Measurements from ENCODE around the gene PPP4R1.
A peak's percentile ranks its signal among the peaks of the same experiment; 100 is the strongest.
"Not testable (repeated sequence)": the region's sequence is repeated elsewhere in the genome, so short reads cannot be mapped to it uniquely, and the experiment has no call there.

PPP4R1 gene

GRCh38 chr18:9630444-9630843 lies 16.1 kb upstream of the PPP4R1 start:
- no peak for DNase-seq (ENCODE audit: low read depth)

GRCh38 chr18:9629709-9630108 lies 15.3 kb upstream of the PPP4R1 start:
- DNase-seq (ENCODE audit: low read depth) = no peak

- no peak for DNase-seq (ENCODE audit: low read depth)
Observed at GRCh38 chr18:9628984-9629383, 14.6 kb upstream of the PPP4R1 start.

- no peak for DNase-seq (ENCODE audit: low read depth)
Observed at GRCh38 chr18:9627642-9628041, 13.3 kb upstream of the PPP4R1 start.

GRCh38 chr18:9619990-9620389 lies 5.6 kb upstream of the PPP4R1 start:
- no peak for DNase-seq (ENCODE audit: low read depth)

GRCh38 chr18:9619545-9619944 lies 5.2 kb upstream of the PPP4R1 start:
- DNase-seq (ENCODE audit: low read depth) = no peak

GRCh38 chr18:9619056-9619455 lies 4.7 kb upstream of the PPP4R1 start:
- DNase-seq (ENCODE audit: low read depth) = no peak

- no peak for DNase-seq (ENCODE audit: low read depth)
Observed at GRCh38 chr18:9617006-9617542, 2.7 kb upstream of the PPP4R1 start.

GRCh38 chr18:9616049-9616448 lies 1.7 kb upstream of the PPP4R1 start:
- no peak for DNase-seq (ENCODE audit: low read depth)

GRCh38 chr18:9615280-9615797 lies 980 bp upstream of the PPP4R1 start:
- DNase-seq (ENCODE audit: low read depth) = no peak

- peak; percentile 8 for DNase-seq (ENCODE audit: low read depth)
Observed at GRCh38 chr18:9613550-9614400, 584 bp downstream of the PPP4R1 start.

- no peak for DNase-seq (ENCODE audit: low read depth)
Observed at GRCh38 chr18:9612977-9613376, 1.4 kb downstream of the PPP4R1 start.

GRCh38 chr18:9612215-9612830 lies 2.0 kb downstream of the PPP4R1 start:
- DNase-seq (ENCODE audit: low read depth) = no peak

- DNase-seq (ENCODE audit: low read depth) = no peak
Observed at GRCh38 chr18:9609190-9609589, 5.2 kb downstream of the PPP4R1 start.

- DNase-seq (ENCODE audit: low read depth) = no peak
Observed at GRCh38 chr18:9608728-9609127, 5.6 kb downstream of the PPP4R1 start.

- DNase-seq (ENCODE audit: low read depth) = no peak
Observed at GRCh38 chr18:9608298-9608697, 6.1 kb downstream of the PPP4R1 start.

- DNase-seq (ENCODE audit: low read depth) = not testable (repeated sequence)
Observed at GRCh38 chr18:9607111-9607510, 7.2 kb downstream of the PPP4R1 start.

GRCh38 chr18:9606039-9606438 lies 8.3 kb downstream of the PPP4R1 start:
- DNase-seq (ENCODE audit: low read depth) = no peak

GRCh38 chr18:9604348-9604747 lies 10.0 kb downstream of the PPP4R1 start:
- DNase-seq (ENCODE audit: low read depth) = no peak

- no peak for DNase-seq (ENCODE audit: low read depth)
Observed at GRCh38 chr18:9599328-9599727, 15.0 kb downstream of the PPP4R1 start.

- no peak for DNase-seq (ENCODE audit: low read depth)
Observed at GRCh38 chr18:9597609-9598008, 16.8 kb downstream of the PPP4R1 start.

GRCh38 chr18:9596843-9597526 lies 17.4 kb downstream of the PPP4R1 start:
- DNase-seq (ENCODE audit: low read depth) = no peak

Measured in T follicular helper cell (primary cell).